Measurements from ENCODE around the gene MYO1A. TPM values are rescaled to one million over a fixed set of nuclear protein-coding genes. Genes with fewer than 3 reads are reported as not detected.

Gene MYO1A
- total RNA-seq, 1 experiment from 2014 or later: 9.3 TPM

DNA sequence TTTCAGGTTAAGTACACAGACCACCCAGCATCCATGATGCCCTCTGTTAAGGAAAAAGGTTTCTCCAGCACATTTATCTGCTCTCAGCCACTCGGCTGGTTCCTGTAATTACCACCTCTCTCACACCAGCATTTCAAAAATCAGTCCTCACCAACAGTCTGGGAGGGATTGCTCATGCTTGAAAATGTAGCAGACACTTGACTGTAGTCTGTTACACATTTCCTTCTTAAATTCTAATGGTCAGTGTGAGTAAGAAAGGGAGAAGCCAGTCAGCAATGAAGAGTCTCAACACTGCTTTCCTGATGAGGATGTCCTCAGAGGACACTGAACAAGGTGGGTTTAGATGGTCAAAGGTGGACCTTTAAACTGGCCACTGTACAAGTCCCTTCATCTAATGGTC lies 49.5 kb downstream of the MYO1A start:
- H3K27me3 Mint-ChIP-seq (ENCODE audit: insufficient read depth, unreplicated experiment): no peaks in the 10 kb centered on the region
- H3K4me3 Mint-ChIP-seq (ENCODE audit: unreplicated experiment): no peak overlapping the region
- no TSS peak for BruUV-seq (replicated peaks)
- H3K9me3 Mint-ChIP-seq (ENCODE audit: unreplicated experiment): no peaks in the 10 kb centered on the region
- peaks cover 34% of the 10 kb centered on the region for H3K36me3 Mint-ChIP-seq (ENCODE audit: insufficient read depth, unreplicated experiment)
- H3K4me1 ChIP-seq: peaks cover 15% of the 10 kb centered on the region
- TF ChIP-seq, protein P1, sequence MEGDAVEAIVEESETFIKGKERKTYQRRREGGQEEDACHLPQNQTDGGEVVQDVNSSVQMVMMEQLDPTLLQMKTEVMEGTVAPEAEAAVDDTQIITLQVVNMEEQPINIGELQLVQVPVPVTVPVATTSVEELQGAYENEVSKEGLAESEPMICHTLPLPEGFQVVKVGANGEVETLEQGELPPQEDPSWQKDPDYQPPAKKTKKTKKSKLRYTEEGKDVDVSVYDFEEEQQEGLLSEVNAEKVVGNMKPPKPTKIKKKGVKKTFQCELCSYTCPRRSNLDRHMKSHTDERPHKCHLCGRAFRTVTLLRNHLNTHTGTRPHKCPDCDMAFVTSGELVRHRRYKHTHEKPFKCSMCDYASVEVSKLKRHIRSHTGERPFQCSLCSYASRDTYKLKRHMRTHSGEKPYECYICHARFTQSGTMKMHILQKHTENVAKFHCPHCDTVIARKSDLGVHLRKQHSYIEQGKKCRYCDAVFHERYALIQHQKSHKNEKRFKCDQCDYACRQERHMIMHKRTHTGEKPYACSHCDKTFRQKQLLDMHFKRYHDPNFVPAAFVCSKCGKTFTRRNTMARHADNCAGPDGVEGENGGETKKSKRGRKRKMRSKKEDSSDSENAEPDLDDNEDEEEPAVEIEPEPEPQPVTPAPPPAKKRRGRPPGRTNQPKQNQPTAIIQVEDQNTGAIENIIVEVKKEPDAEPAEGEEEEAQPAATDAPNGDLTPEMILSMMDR (IDR thresholded peaks at IDR 0.05; ENCODE audit: insufficient read depth in 1 of 2, low read depth in 1 of 2, low read length in 1 of 2, severe bottlenecking in 1 of 2, unreplicated experiment in 1 of 2): no peak
- peaks cover 20% of the 10 kb centered on the region for H3K4me1 Mint-ChIP-seq (ENCODE audit: low read depth, unreplicated experiment)
- ChIA-PET POLR2A (no interaction called here), CTCF (interaction anchor here (1.8 kb wide), 1 partner anchor 12 kb away, joined by 14 read pairs; no protein-coding TSS in a partner anchor)
- peaks cover 6% of the 10 kb centered on the region for H3K36me3 ChIP-seq (ENCODE audit: control insufficient read depth, insufficient read depth, low read length)
- H3K9me3 ChIP-seq: no peaks in the 10 kb centered on the region
- no peak overlapping the region for H3K4me3 ChIP-seq (ENCODE audit: low read depth, low read length)
- no peak for DNase-seq
- H3K27me3 ChIP-seq (replicated peaks; ENCODE audit: control insufficient read depth, insufficient read depth, low read length): no peaks in the 10 kb centered on the region
- intact Hi-C loops (cut with micrococcal nuclease; ENCODE audit: unreplicated experiment): no loop called here
- no peak overlapping the region for H3K27ac Mint-ChIP-seq (ENCODE audit: unreplicated experiment)

DNA sequence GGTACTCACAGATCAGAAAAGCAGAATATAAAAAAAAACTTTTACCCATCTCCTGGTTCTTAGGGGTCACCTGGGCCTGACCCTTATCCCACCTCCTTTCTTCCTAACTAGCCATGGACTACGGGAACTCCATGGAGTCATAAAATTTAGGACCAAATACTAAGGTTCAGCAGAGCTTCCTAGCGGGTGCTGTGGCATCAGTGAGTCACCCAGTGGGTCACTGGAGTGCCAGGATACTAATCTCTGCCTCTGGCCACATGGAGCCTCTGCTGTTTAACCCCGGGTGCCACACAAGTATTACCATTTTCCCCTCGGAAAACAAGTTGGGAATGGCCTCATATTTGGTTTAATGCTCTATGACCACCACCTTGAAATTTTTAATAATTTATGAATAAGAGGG lies 50.5 kb downstream of the MYO1A start:
- Mint-ChIP-seq H3K9me3 (ENCODE audit: unreplicated experiment) (no peaks in the 10 kb centered on the region), H3K36me3 (ENCODE audit: insufficient read depth, unreplicated experiment) (peaks cover 34% of the 10 kb centered on the region), H3K27me3 (ENCODE audit: insufficient read depth, unreplicated experiment) (no peaks in the 10 kb centered on the region), H3K27ac (ENCODE audit: unreplicated experiment) (no peak overlapping the region), H3K4me3 (ENCODE audit: unreplicated experiment) (no peak overlapping the region), H3K4me1 (ENCODE audit: low read depth, unreplicated experiment) (peaks cover 15% of the 10 kb centered on the region)
- no peak overlapping the region for H3K4me3 ChIP-seq (ENCODE audit: low read depth, low read length)
- H3K9me3 ChIP-seq: no peaks in the 10 kb centered on the region
- no peaks in the 10 kb centered on the region for H3K27me3 ChIP-seq (replicated peaks; ENCODE audit: control insufficient read depth, insufficient read depth, low read length)
- TF ChIP-seq, protein P1 (IDR thresholded peaks at IDR 0.05; ENCODE audit: insufficient read depth in 1 of 2, low read depth in 1 of 2, low read length in 1 of 2, severe bottlenecking in 1 of 2, unreplicated experiment in 1 of 2): no peak
- H3K4me1 ChIP-seq: peaks cover 11% of the 10 kb centered on the region
- ChIA-PET POLR2A (no interaction called here), CTCF (no interaction called here)
- BruUV-seq (replicated peaks): no TSS peak
- no peak for DNase-seq
- peaks cover 5% of the 10 kb centered on the region for H3K36me3 ChIP-seq (ENCODE audit: control insufficient read depth, insufficient read depth, low read length)
- intact Hi-C loops (cut with micrococcal nuclease; ENCODE audit: unreplicated experiment): no loop called here

DNA sequence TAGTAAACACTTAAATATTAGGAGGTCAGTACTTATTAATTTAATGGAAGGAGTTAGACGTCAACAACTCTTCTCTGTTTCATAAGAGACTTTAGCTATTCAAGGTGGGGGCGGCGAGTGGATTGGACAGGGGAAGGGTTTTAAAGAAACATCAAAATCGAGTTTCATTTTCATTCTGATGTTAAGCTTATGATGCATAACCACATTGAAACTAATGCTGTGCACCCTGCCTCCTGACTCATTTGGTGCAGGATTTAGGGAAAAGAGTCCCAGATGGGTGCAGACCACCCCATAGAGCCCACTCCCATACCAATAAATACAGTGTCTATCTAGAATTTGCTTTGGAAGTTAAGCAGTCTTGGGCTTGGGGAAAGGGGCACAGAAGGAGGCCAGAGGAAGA lies 50.9 kb downstream of the MYO1A start:
- intact Hi-C loops (cut with micrococcal nuclease; ENCODE audit: unreplicated experiment): no loop called here
- Histone ChIP-seq H3K4me3 (ENCODE audit: low read depth, low read length) (no peak overlapping the region), H3K9me3 (no peaks in the 10 kb centered on the region), H3K36me3 (ENCODE audit: control insufficient read depth, insufficient read depth, low read length) (peaks cover 5% of the 10 kb centered on the region), H3K27me3 (replicated peaks; ENCODE audit: control insufficient read depth, insufficient read depth, low read length) (no peaks in the 10 kb centered on the region), H3K4me1 (peaks cover 11% of the 10 kb centered on the region)
- Mint-ChIP-seq H3K36me3 (ENCODE audit: insufficient read depth, unreplicated experiment) (peaks cover 29% of the 10 kb centered on the region), H3K4me3 (ENCODE audit: unreplicated experiment) (no peak overlapping the region), H3K9me3 (ENCODE audit: unreplicated experiment) (no peaks in the 10 kb centered on the region), H3K27ac (ENCODE audit: unreplicated experiment) (no peak overlapping the region), H3K27me3 (ENCODE audit: insufficient read depth, unreplicated experiment) (no peaks in the 10 kb centered on the region), H3K4me1 (ENCODE audit: low read depth, unreplicated experiment) (peaks cover 10% of the 10 kb centered on the region)
- no peak for DNase-seq
- ChIA-PET CTCF (no interaction called here), POLR2A (no interaction called here)
- TF ChIP-seq, protein P1 (IDR thresholded peaks at IDR 0.05; ENCODE audit: insufficient read depth in 1 of 2, low read depth in 1 of 2, low read length in 1 of 2, severe bottlenecking in 1 of 2, unreplicated experiment in 1 of 2): no peak
- no TSS peak for BruUV-seq (replicated peaks)

Data from Caco-2 (cell line).